Hepatocyte (in vitro differentiated cells): ENCODE measurements around the gene WDR6. TPM values are rescaled to one million over a fixed set of nuclear protein-coding genes. Genes with fewer than 3 reads are reported as not detected.

Experiments
- DNase-seq: peaks from one replicate; pipeline ENCODE4 v3.0.0-alpha.2; 2016; ENCODE audit warnings: low spot score
- H2AFZ ChIP-seq: fragments of 200-600 bp; sonication (generic); 2 replicates; pipeline ENCODE4 v1.6.0; 2016; ENCODE audit warnings: antibody characterized with exemption, mild to moderate bottlenecking
- H3K27ac ChIP-seq: fragments of 200-600 bp; sonication (generic); 2 replicates; pipeline ENCODE4 v1.5.1; 2016; ENCODE audit warnings: mild to moderate bottlenecking
- H3K27me3 ChIP-seq: fragments of 200-600 bp; sonication (generic); 2 replicates; pipeline ENCODE4 v1.6.1; 2016
- H3K36me3 ChIP-seq: fragments of 200-600 bp; sonication (generic); replicated peaks from 2 replicates; pipeline ENCODE4 v1.5.1; 2016; ENCODE audit warnings: low read depth; ENCODE audit not compliant: insufficient read depth
- H3K4me1 ChIP-seq: fragments of 200-600 bp; sonication (generic); 2 replicates; pipeline ENCODE4 v1.5.1; 2016; ENCODE audit warnings: mild to moderate bottlenecking, moderate library complexity; ENCODE audit not compliant: insufficient read depth
- H3K4me2 ChIP-seq: fragments of 200-600 bp; sonication (generic); 2 replicates; pipeline ENCODE4 v1.6.0; 2016
- H3K4me3 ChIP-seq: fragments of 200-600 bp; sonication (generic); 2 replicates; pipeline ENCODE4 v1.5.1; 2016; ENCODE audit warnings: mild to moderate bottlenecking
- H3K79me2 ChIP-seq: fragments of 200-600 bp; sonication (generic); 2 replicates; pipeline ENCODE4 v1.6.0; 2017; ENCODE audit warnings: mild to moderate bottlenecking
- H3K9me2 ChIP-seq: fragments of 200-600 bp; sonication (generic); replicated peaks from 2 replicates; pipeline ENCODE4 v1.6.0; 2017; ENCODE audit warnings: mild to moderate bottlenecking; ENCODE audit not compliant: insufficient read depth
- H3K9me3 ChIP-seq: fragments of 200-600 bp; sonication (generic); 2 replicates; pipeline ENCODE4 v1.5.1; 2016; ENCODE audit warnings: low read depth, mild to moderate bottlenecking
- H4K20me1 ChIP-seq: fragments of 200-600 bp; sonication (generic); 2 replicates; pipeline ENCODE4 v1.6.0; 2016; ENCODE audit warnings: mild to moderate bottlenecking; ENCODE audit not compliant: insufficient read depth, poor library complexity, severe bottlenecking
- CTCF ChIP-seq: fragments of 200-600 bp; sonication (generic); IDR thresholded peaks from 2 replicates; pipeline ENCODE4 v1.5.1; 2016; ENCODE audit warnings: antibody characterized with exemption, mild to moderate bottlenecking; ENCODE audit not compliant: poor library complexity
- EZH2 ChIP-seq: fragments of 200-600 bp; sonication (generic); IDR thresholded peaks from 2 replicates; pipeline ENCODE4 v1.6.1; 2016; ENCODE audit warnings: antibody characterized with exemption, mild to moderate bottlenecking, borderline replicate concordance
- EZH2phosphoT487 ChIP-seq: fragments of 200-600 bp; sonication (generic); IDR thresholded peaks from one replicate; pipeline ENCODE4 v1.6.1; 2018; ENCODE audit warnings: antibody characterized with exemption, mild to moderate bottlenecking, low read depth, moderate library complexity; ENCODE audit not compliant: unreplicated experiment, severe bottlenecking
- WGBS: methylation state at CpG from one replicate; pipeline ENCODE4 v1.1.6; 2016; ENCODE audit warnings: low lambda C conversion rate; ENCODE audit errors: missing lambda C conversion rate; 5-methylcytosine and 5-hydroxymethylcytosine counted together
- polyA plus RNA-seq: library from polyadenylated mRNA; unstranded; fragments of >200 nt; fragmentation: Nextera tagmentation; extraction: Ambion mirVana; gene quantifications from 2 replicates; pipeline ENCODE4 v1.2.1, GENCODE V29; 2016
- total RNA-seq: library from RNA; depleted of rRNA; stranded (reverse); fragments of >200 nt; gene quantifications from 2 replicates; pipeline ENCODE4 v1.2.3, GENCODE V29; 2014

Gene WDR6
- total and polyA plus RNA-seq, 2 experiments from 2014 or later, result 157 to 190 TPM

- no peak overlapping the region for H2AFZ ChIP-seq
- no peaks in the 10 kb centered on the region for H3K27me3 ChIP-seq
- H3K4me2 ChIP-seq, result no peak overlapping the region
- TF ChIP-seq EZH2phosphoT487 (no peak), EZH2 (no peak), CTCF (no peak)
- 96% methylated on average over 4 of the region's 4 CpGs for WGBS
- no peak overlapping the region for H3K4me3 ChIP-seq
- no peak overlapping the region for H3K27ac ChIP-seq
- DNase-seq, result no peak
- no peaks in the 10 kb centered on the region for H3K9me2 ChIP-seq
- no peaks in the 10 kb centered on the region for H4K20me1 ChIP-seq
- H3K79me2 ChIP-seq, result no peaks in the 10 kb centered on the region
- H3K4me1 ChIP-seq, result no peaks in the 10 kb centered on the region
- H3K36me3 ChIP-seq, result no peaks in the 10 kb centered on the region
- no peaks in the 10 kb centered on the region for H3K9me3 ChIP-seq
Observed at GRCh38 chr3:48980295-48980694, 26.9 kb upstream of the WDR6 start.

GRCh38 chr3:48982016-48982415 is 25.2 kb upstream of the WDR6 start:
- no peaks in the 10 kb centered on the region for H3K9me2 ChIP-seq
- no peaks in the 10 kb centered on the region for H3K36me3 ChIP-seq
- no peak overlapping the region for H3K4me2 ChIP-seq
- H2AFZ ChIP-seq, result no peak overlapping the region
- no peak for DNase-seq
- TF ChIP-seq EZH2phosphoT487 (no peak), EZH2 (no peak)
- no peaks in the 10 kb centered on the region for H3K9me3 ChIP-seq
- no peaks in the 10 kb centered on the region for H4K20me1 ChIP-seq
- no peak overlapping the region for H3K27ac ChIP-seq
- H3K27me3 ChIP-seq, result no peaks in the 10 kb centered on the region
- H3K4me3 ChIP-seq, result no peak overlapping the region
- H3K79me2 ChIP-seq, result no peaks in the 10 kb centered on the region
- no peaks in the 10 kb centered on the region for H3K4me1 ChIP-seq

DNA sequence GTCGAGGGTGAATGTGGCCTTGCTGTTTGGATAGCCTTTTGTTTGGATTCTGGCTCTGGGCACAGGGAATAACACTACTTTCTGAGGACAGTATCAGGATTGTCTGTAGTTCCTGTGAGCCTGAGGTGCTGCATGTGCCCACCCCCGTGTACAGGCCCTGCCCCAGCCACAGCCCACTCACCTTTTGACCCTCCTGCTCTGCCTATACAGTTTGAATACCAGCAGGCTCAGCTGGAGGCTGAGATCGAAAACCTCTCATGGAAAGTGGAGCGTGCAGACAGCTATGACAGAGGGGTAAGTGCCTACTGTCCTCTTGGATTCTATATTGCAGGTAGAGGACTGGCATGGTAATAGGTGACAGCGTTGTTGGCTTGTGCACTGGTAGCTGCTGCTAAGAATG is 24.5 kb upstream of the WDR6 start:
- WGBS, result 90% methylated on average over 5 of the region's 5 CpGs
- TF ChIP-seq CTCF, result no peak
- no peak for TF ChIP-seq EZH2phosphoT487
- TF ChIP-seq EZH2, result no peak
- Histone ChIP-seq H3K27me3 (no peaks in the 10 kb centered on the region), H3K9me3 (no peaks in the 10 kb centered on the region), H3K27ac (no peak overlapping the region), H4K20me1 (no peaks in the 10 kb centered on the region), H3K79me2 (no peaks in the 10 kb centered on the region), H3K4me2 (no peak overlapping the region), H3K4me3 (no peak overlapping the region), H3K4me1 (no peaks in the 10 kb centered on the region), H2AFZ (no peak overlapping the region), H3K36me3 (no peaks in the 10 kb centered on the region), H3K9me2 (no peaks in the 10 kb centered on the region)
- no peak for DNase-seq

GRCh38 chr3:48983096-48983495 is 24.1 kb upstream of the WDR6 start:
- Histone ChIP-seq H3K27ac (no peak overlapping the region), H3K4me1 (no peaks in the 10 kb centered on the region), H3K27me3 (no peaks in the 10 kb centered on the region), H3K4me2 (no peak overlapping the region), H3K79me2 (peaks cover under 1% of the 10 kb centered on the region), H4K20me1 (no peaks in the 10 kb centered on the region), H2AFZ (no peak overlapping the region), H3K36me3 (no peaks in the 10 kb centered on the region), H3K9me3 (no peaks in the 10 kb centered on the region), H3K9me2 (no peaks in the 10 kb centered on the region), H3K4me3 (no peak overlapping the region)
- WGBS, result 93% methylated on average over 4 of the region's 4 CpGs
- DNase-seq, result no peak
- TF ChIP-seq EZH2phosphoT487, result no peak
- TF ChIP-seq CTCF, result no peak
- TF ChIP-seq EZH2, result no peak
